Inflammatory macrophage (primary cell): ENCODE data around the gene HAUS7.

Experiments
- DNase-seq, 2 donors: peaks; one replicate each; pipeline ENCODE4 v3.0.0-alpha.2; 2020 to 2022

The HAUS7 gene

DNA sequence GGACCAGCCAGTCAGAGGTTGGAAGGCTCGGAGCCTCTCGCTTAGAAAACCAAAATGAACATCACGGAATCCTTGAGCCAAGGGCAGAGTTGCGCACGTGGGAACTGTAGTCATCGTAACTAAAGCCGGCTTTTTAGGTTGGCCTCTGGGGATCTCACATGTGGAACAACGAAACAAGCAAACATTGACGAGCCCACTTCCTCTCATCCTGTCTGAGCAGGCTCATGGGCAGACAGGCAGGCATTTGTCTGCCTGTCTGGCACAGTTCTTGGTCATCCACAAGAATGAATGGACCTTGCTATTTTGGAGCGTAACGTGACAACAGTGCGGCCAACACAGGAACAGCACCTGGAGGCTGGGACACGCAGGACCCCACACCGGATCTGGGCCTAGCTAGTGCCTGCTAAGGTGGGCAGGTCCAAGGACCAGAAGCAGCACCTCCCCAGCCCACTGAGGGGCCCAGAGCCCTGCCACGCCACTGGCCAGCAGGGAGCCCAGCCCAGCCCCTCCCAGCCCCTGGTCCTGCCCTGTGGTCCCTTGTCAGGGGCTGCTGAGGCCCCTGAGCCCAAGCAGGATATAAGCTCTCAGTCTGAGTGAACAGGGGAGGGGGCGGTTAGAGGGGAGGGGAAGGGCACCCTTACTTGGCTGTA, 15.3 kb downstream of the HAUS7 start:
- no peak for DNase-seq

- DNase-seq, result no peak
Measured at GRCh38 chrX:153450949-153451277, 19.5 kb downstream of the HAUS7 start.

DNA sequence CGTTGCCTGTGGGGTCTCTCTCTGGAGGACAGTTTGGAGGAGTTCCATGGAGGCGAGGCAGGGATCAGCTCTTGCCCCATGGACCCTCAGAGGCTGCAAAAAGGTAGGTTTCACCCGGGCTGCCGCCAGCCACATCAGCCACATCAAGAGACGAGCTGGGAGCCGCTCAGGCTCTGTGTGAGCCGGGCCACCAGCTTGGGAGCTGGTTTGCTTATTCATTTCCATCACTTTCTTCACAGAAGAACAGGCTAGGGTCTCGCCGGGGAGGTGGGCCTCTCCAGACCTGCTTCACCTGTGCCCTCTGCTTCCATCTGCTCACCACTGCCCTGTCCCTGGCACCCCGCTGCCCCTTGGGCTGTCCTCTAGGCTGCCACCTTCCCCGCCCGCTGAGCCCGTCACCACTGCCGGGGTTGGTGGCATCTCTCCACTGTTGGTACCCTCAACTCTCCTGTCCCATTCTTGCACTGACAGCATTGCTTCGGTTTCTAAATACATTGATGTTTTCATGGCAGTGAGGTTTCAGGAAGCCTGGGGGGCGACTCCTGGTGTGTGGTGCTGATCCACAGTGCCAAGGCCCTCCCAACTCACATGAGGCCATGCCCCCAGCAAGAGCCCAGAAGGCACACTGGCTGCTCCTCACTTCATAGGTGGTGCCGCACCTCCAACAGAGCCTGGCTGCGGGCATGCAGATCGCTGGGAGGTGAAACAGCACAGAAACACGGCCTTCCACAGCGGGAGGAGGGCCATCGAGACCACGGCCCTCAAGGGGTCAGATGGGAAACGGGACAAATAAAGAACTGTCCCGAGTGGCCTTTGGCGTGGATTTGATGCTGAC, 20.0 kb downstream of the HAUS7 start:
- DNase-seq, result no peak

DNA sequence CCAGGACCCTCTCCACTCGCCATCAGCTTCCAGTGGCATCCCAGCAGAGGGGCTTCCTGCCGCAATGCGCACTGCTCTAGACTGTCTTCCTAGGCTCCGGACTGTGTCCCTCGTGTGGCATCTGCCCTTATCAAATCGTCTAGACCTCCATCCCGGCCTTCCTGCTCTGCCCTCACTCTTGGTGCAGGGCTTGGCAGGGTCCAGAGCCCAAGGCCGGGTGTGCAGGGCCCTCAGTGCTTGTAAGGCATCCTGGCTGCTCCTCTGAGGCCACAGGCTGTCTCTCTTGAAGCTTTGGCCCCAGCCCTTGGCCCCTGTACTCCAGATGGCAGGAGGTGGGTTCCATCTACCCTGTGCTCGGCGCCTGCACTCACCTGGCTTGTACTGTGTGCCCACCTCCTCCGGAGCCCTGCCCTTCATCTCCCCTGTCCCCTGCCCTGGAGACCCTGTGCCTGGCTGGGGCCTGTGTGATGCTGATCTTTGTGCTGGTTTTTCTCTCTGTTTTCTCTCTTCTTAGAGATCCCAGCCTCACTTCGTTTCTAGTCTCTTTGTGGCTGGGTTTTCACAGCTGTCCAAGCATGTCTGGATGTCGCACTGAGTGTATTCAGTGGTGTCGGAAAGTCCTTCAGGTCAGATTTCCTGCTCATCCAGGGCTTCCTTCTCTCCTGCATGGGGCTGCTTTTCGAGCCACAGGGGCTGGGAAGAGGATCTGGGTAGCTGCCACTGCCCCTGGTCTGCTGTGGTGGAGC, 20.8 kb downstream of the HAUS7 start:
- no peak for DNase-seq

DNA sequence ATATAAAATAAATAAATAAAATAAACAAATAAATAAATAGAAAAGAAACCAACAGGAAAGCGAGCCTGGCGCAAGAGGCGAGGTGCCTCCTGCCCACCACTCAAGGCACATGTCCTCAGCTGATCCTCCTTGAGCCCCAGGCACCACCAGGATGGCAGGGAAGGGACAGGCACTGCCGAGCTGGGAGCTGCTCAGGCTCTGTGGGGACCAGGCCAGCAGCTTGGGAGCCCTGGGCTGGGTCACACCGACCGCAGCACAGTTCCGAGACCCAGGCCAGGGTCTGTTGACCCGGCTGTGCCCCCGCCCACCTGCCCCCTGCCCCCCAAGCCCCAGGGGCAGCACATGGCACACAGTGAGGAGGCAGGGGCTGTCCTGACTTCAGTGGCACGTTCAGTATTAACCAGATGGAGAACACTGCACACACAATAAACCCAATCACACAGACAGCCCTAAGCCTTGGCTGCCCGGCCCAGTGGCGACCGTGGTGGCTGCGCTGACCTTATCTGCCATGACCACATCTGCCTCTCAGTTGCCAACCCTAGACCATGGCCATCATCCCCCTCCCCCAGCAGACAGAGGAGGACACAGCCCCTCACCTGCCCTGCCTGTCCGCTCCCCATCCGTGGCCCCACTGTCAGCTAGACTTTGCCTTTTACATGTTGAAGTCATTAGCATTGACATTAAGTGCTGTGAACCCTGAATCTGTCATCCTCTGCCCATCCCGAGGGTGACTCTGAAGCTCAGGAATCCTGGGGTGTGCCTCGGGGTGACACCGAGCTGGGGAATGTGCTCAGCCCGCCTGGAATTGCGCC, 21.6 kb downstream of the HAUS7 start:
- no peak for DNase-seq

GRCh38 chrX:153447581-153447960, 22.8 kb downstream of the HAUS7 start:
- DNase-seq, result no peak

DNA sequence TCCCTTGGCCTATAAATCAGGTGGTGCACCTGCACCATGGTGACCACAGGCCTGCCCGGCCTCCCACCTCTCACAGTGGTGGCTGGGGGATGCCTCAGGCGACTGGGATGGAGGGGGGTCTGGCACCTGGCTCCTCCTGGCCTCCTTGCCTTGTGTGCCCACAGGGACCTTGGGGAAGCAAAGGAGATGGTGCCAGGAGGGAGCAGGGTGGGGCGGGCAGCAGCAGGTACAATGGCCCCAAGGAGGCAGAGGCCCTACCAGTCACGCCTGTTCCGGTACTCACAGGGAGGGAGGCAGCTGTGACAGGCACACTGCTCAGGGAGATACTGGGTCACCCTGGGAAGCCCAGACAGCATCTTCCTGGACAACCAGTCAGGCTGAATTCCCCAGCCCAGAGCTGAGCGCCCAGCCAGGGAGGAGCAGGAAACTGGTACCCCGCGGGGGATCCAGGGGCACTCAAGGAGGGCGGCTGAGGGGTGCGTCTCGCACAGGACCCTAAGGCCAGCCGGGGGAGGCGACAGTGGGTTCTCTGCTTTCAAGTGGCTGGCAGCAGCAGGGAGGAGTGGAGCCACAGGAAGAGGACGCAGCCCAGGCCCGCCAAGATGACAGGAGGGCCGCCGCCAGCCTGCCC, 23.3 kb downstream of the HAUS7 start:
- no peak for DNase-seq

- no peak for DNase-seq
Measured at GRCh38 chrX:153446636-153446936, 23.8 kb downstream of the HAUS7 start.

DNA sequence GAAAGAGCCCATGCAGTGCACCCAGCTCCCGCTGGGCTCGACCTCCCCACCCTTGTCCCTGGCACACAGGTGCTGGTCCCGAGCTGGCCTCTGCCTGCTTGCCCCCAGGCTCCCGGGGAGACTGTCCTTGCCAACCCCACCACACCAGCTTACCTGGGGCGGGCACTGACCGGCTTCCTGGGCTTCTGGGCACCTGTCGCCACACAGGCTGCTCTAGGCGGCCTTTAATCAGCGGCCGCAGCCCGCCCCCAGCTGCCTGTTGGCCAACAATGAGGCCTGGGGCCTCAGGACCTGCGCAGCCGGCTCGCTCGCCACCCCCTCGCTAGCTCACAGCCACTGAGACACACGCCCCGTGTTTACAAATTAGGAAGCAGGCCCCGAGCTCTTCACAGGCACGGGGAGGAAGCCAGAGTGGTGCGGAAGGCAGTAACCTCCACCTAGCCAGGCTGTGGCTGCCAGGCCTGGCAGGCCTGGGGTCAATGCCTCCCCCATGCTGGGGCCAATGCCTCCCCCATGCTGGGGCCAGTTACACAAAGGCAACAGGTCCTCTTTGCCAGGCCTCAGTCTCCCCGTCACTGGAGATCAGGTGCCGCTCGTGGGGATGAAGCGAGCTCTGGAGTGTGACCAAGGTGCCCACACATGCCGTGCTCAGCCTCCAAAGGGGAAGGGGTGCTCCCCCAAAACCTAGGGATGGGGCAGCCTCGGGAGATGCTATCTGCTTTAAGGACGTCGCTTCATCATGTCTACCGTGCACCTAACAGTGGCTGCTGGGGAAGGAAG, 24.3 kb downstream of the HAUS7 start, which contains the start of gene TREX2:
TREX2 (minus strand) TSS at position 201 of the 780 bp plus-strand sequence. CDS start 626 bp downstream, outside the sequence.
- DNase-seq, result no peak

DNA sequence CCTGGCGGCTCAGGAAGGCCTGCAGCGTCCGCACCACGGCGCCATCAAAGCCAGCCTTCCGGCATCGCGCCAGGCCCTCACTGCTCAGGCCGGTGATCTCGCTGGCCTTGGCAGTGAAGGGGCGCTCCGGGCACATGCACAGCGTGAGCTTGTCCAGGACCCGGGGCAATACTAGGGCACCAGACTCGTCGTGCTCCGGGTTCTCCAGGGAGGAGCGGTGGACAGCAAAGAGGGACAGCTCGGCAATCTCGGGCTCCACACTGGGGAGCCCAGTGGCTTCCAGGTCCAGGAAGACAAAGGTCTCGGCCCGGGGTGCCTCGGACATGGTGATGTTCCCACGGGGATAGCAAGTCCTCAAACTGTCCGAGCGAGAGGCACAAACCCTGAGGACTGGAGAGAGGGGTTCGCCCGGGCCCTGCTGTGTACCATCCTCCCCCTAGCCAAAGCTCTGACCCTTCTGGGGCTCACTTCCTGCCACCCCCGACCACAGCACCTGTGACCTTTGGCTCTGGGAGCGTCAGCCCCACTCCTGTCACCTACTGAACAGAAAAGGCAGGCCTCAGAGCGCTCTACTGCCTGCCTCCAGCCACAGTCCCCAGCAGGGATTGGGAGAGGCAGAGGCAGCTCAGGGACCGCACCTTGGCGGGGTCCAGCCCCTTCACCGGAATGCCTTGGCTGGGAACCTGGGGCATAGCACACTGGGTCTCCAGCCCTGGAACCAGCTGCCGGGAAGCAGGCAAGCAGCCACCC, 25.1 kb downstream of the HAUS7 start:
- DNase-seq, result no peak

GRCh38 chrX:153444333-153445011, 25.9 kb downstream of the HAUS7 start:
- no peak for DNase-seq

- no peak for DNase-seq
Measured at GRCh38 chrX:153443476-153444332, 26.7 kb downstream of the HAUS7 start.

DNA sequence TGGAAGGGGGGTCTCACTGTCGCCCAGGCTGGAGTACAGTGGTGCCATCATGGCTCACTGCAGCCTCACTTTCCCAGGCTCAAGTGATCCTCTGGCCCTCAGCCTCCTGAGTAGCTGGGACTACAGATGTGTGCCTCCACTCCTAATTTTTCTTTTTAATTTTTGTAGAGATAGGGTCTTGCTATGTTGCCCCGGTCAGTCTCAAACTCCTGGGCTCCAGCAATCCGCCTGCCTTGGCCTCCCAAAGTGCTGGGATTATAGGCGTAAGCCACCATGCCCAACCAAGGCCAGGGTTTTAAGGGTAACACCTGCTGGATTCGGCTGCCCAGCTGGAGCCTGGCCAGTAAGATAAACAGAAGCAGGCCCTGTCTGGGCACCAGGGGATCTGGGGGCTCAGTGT, 27.9 kb downstream of the HAUS7 start:
- no peak for DNase-seq

- DNase-seq, result no peak
Measured at GRCh38 chrX:153441981-153442380, 28.4 kb downstream of the HAUS7 start.

GRCh38 chrX:153441296-153441695, 29.1 kb downstream of the HAUS7 start:
- DNase-seq, result no peak

GRCh38 chrX:153440556-153441135, 29.7 kb downstream of the HAUS7 start:
- DNase-seq, result no peak

DNA sequence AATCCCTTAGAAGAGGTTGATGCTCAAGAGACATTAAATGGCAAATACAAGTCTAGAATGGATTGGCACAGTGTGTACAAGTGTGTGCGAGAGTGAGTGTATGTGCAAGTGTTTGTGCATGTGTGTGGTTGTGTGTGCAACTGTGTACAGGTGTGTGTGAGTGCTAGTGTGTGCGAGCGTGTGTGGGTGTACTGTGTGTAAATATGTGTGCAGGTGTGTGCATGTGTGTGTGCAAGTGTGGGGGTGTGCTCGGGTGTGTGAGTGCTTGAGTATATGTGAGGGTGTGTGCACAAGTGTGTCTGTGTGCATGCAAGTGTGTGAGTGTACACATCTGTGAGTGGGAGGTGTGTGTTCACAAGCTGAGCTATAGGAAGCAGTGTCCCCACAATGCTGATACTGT, 30.4 kb downstream of the HAUS7 start:
- no peak for DNase-seq

GRCh38 chrX:153438532-153438931, 31.8 kb downstream of the HAUS7 start:
- peak; percentile 15 to 33 for DNase-seq

- no peak for DNase-seq
Measured at GRCh38 chrX:153435845-153436244, 34.5 kb downstream of the HAUS7 start.
